ENCODE results near the gene MPP3. TPM values are rescaled to one million over a fixed set of nuclear protein-coding genes. Genes with fewer than 3 reads are reported as not detected.
"Not testable (repeated sequence)": the region's sequence is repeated elsewhere in the genome, so short reads cannot be mapped to it uniquely, and the experiment has no call there.

Gene MPP3
- polyA plus RNA-seq, 3 donors = 1.5 TPM; not detected in 2

DNA sequence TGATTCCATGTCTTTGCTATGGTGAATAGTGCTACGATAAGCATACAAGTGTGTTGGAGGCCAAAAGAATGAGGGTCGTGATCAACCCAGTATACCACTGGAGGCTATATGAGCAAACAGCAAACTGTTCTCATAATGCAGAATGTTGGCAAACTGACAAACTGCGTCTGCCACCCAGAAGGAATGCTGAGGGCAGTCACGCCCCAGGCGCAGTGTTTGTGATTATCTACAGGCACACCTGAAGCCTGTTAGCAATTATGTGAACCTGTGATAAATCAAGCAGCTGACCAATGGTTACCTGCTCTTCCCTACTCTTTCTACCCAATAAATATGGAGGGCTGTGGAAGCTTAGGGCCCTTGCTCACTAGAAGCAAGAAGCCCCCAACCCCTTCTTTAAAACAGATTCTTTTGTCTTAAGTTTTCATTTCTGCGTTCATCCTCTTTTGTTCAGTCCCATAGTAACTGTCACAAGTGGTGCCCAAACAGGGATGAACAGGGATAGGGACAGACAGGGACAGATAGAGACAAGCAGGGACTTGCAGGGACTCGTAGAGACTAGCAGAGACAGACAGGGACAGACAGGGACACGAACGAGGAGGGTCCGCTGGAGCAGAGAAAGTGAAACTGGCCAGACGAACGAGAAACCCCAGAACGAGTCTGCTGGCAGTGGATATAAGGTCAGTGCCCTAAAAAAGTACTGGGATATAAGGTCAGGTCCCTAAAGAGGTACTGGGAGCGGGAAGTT lies 39.2 kb upstream of the MPP3 start:
- no peak overlapping the region for H3K9ac ChIP-seq (ENCODE audit: insufficient read depth, low read length, poor library complexity, severe bottlenecking)
- DNase-seq = no peak
- H3K27ac Mint-ChIP-seq = peak overlapping the region in 1 of 7 donors; percentile 23

DNA sequence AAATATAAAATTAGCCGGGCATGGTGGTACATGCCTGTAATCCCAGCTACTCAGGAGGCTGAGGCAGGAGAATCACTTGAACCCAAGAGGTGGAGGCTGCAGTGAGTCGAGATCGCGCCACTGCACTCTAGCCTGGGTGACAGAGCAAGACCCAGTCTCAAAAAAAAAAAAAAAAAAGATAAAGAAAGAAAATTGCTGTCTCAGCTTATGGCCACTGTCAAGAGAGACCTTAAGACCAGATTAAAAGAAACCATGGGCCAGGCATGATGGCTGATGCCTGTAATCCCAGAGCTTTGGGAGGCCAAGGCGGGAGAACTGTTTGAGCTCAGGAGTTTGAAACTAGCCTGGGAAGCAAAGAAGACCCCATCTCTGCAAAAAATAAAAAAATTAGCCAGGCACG lies 36.1 kb upstream of the MPP3 start:
- DNase-seq; H3K4me3 ChIP-seq (replicated peaks in 1 of 3; ENCODE audit: low read depth in 2 of 3, low read length in 3 of 3); H3K36me3 Mint-ChIP-seq; H3K4me3 Mint-ChIP-seq; H2AFZ ChIP-seq (ENCODE audit: insufficient read depth, low read depth, low read length, poor library complexity, severe bottlenecking); H3K27me3 ChIP-seq (ENCODE audit: control insufficient read depth in 2 of 2, insufficient read depth in 2 of 2, low read length in 2 of 2); H3K4me2 ChIP-seq (replicated peaks; ENCODE audit: extremely low read depth, low read length, poor library complexity, severe bottlenecking); H3K9me3 Mint-ChIP-seq; H3K9ac ChIP-seq (ENCODE audit: insufficient read depth, low read length, poor library complexity, severe bottlenecking); H3K36me3 ChIP-seq (replicated peaks in 1 of 2; ENCODE audit: control insufficient read depth in 1 of 2, insufficient read depth in 2 of 2, low read length in 2 of 2); H3K79me2 ChIP-seq (ENCODE audit: insufficient read depth, low read length); H3K9me3 ChIP-seq (replicated peaks in 1 of 2; ENCODE audit: control insufficient read depth in 1 of 2, insufficient read depth in 1 of 2, low read length in 2 of 2); H3K27ac Mint-ChIP-seq; H4K20me1 ChIP-seq (ENCODE audit: insufficient read depth, low read length); intact Hi-C loops (cut with micrococcal nuclease); H3K27ac ChIP-seq (ENCODE audit: low read depth in 1 of 2, low read length in 2 of 2): not testable (repeated sequence)
- Mint-ChIP-seq H3K27me3 (ENCODE audit: low read depth in 3 of 3) (peaks cover 0 to 13% (median 7%) of the 10 kb centered on the region in 3 donors), H3K4me1 (peaks cover 22% of the 10 kb centered on the region)
- peaks cover 9 to 18% of the 10 kb centered on the region in 2 donors for H3K4me1 ChIP-seq (ENCODE audit: control insufficient read depth in 1 of 2, insufficient read depth in 2 of 2, low read length in 2 of 2)
- WGBS (ENCODE audit: insufficient coverage) = no CpG with 5 or more reads among the region's 6 CpGs

More for the DNA sequence above, 39.2 kb upstream of the MPP3 start:
- TF ChIP-seq, protein P1, sequence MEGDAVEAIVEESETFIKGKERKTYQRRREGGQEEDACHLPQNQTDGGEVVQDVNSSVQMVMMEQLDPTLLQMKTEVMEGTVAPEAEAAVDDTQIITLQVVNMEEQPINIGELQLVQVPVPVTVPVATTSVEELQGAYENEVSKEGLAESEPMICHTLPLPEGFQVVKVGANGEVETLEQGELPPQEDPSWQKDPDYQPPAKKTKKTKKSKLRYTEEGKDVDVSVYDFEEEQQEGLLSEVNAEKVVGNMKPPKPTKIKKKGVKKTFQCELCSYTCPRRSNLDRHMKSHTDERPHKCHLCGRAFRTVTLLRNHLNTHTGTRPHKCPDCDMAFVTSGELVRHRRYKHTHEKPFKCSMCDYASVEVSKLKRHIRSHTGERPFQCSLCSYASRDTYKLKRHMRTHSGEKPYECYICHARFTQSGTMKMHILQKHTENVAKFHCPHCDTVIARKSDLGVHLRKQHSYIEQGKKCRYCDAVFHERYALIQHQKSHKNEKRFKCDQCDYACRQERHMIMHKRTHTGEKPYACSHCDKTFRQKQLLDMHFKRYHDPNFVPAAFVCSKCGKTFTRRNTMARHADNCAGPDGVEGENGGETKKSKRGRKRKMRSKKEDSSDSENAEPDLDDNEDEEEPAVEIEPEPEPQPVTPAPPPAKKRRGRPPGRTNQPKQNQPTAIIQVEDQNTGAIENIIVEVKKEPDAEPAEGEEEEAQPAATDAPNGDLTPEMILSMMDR (IDR thresholded peaks at IDR 0.05) = no peak
- Histone ChIP-seq H2AFZ (ENCODE audit: insufficient read depth, low read depth, low read length, poor library complexity, severe bottlenecking) (no peak overlapping the region), H3K4me3 (replicated peaks in 1 of 3; ENCODE audit: low read depth in 2 of 3, low read length in 3 of 3) (no peak overlapping the region), H4K20me1 (ENCODE audit: insufficient read depth, low read length) (no peaks in the 10 kb centered on the region), H3K79me2 (ENCODE audit: insufficient read depth, low read length) (no peaks in the 10 kb centered on the region), H3K27ac (ENCODE audit: low read depth in 1 of 2, low read length in 2 of 2) (no peak overlapping the region), H3K4me1 (ENCODE audit: control insufficient read depth in 1 of 2, insufficient read depth in 2 of 2, low read length in 2 of 2) (peaks cover 9 to 15% of the 10 kb centered on the region in 2 donors), H3K9me3 (replicated peaks in 1 of 2; ENCODE audit: control insufficient read depth in 1 of 2, insufficient read depth in 1 of 2, low read length in 2 of 2) (peaks cover 0 to 8% of the 10 kb centered on the region in 2 donors), H3K4me2 (replicated peaks; ENCODE audit: extremely low read depth, low read length, poor library complexity, severe bottlenecking) (no peak overlapping the region), H3K36me3 (replicated peaks in 1 of 2; ENCODE audit: control insufficient read depth in 1 of 2, insufficient read depth in 2 of 2, low read length in 2 of 2) (no peaks in the 10 kb centered on the region), H3K27me3 (ENCODE audit: control insufficient read depth in 2 of 2, insufficient read depth in 2 of 2, low read length in 2 of 2) (no peaks in the 10 kb centered on the region)
- Mint-ChIP-seq H3K4me3 (no peak overlapping the region), H3K27me3 (ENCODE audit: low read depth in 3 of 3) (peaks cover 8 to 15% (median 10%) of the 10 kb centered on the region in 3 donors), H3K4me1 (peaks cover 16% of the 10 kb centered on the region), H3K9me3 (peaks cover 6 to 10% (median 8%) of the 10 kb centered on the region in 7 donors), H3K36me3 (peaks cover 0 to 4% of the 10 kb centered on the region in 2 donors)
- WGBS (ENCODE audit: insufficient coverage) = 92% methylated on average over 14 of the region's 14 CpGs
- intact Hi-C loops (cut with micrococcal nuclease) = no loop called here

All from CD14-positive monocyte (primary cell).